Activated CD8-positive, alpha-beta memory T cell treated with anti-CD3 and anti-CD28 coated beads, Interleukin-2, amount 50 U/mL, for 48 hours (primary cell): ENCODE measurements around the gene TEX22.

Source experiments
- DNase-seq: peaks from one replicate; pipeline ENCODE4 v3.0.0-alpha.2; 2020

The TEX22 gene

DNA sequence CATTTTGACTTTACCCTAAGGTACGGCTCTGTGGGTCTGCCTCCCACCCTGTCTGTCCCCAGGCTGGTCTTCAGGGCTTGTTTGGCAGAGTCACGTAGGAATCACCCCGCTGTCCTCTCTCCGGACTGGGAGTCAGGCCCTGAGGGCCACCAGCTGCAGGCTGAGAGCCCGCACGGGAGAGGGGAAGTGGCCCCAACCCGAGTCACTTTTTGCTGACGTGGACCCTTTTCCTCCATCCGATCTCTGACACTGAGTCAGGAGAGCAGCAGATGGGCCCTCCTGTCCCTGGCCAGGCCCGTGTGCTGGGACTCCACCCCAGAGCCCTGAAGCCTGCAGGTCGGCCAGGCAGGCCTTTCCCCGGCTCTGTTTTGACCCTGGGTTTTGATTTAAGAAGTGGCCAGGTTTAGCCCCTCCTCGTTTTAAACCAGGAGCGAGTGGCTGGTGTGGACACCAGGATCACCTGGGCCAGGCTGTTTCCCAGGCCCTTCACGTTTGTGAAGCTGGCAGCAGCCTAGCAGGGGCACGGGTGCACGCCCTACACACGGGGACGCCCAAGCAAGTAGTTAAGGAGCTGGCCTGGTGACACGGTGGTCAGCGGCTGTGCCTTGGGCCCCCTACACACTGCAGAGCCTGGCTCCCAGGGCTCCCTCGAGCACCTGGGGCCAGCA, 12.5 kb upstream of the TEX22 start:
- DNase-seq, result no peak

DNA sequence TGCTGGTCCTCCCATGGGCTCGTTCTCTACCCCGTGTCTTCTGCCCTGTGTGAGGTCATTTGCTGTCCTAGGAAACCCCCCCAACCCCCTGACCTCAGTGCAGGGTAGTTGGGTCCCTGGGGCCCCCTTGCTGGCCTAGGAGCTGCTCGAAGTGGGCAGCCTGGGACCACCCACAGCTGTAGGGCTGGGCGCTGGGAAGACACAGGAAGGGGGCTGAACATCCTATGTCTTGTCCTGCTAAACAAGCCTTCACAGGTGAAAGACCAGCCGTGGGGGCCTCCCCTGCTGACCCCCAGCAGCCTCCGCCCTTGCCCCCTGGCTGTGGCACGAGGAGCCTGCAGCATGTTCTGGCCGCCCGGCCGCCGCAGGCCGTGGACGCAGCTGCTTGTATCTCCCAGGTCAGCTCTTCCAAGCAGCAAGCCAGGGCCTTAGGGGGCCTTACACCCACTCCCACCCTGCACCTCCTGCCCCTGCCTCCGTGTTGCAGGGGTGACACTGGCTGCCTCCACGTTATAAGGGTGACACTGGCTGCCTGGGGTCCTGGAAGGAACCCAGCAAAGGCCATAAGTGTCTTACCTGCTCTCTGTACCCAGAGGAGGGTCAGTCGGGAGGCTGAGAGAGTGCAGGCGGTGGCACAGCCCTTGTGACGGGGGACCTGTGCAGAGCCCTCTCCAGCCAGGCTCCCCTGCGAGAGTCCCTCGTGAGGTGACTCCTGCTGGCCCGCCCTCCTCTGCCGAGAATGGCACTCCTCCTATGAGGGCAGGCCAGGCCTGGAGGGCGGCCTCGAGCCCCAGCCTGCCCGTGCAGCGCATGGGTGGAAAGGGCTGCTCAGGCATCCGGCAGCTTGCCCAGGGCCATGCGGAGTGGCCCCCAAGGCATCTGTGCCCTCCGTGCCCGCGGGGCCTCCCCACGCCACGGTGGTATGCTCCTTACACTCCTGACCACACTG, 11.5 kb upstream of the TEX22 start:
- DNase-seq, result no peak

DNA sequence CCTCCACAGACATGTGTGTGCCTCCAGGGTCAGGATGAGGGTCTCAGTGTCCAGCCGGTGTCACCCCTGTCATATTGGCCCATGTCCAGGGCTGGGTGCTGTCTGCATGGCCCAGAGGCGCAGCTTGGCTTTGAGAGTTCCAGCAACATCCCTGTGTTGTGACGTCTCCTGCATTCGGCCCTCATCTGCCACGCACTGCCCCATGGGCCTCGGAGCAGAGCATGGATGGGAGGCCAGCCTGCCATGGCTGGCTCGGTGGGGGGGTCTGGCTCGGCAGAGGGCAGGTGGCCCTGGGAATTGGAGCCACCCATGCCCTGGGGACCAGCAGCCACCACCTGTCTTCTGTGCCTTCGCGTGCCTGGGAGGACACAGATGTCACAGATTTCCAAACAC, 10.8 kb upstream of the TEX22 start:
- DNase-seq, result no peak

DNA sequence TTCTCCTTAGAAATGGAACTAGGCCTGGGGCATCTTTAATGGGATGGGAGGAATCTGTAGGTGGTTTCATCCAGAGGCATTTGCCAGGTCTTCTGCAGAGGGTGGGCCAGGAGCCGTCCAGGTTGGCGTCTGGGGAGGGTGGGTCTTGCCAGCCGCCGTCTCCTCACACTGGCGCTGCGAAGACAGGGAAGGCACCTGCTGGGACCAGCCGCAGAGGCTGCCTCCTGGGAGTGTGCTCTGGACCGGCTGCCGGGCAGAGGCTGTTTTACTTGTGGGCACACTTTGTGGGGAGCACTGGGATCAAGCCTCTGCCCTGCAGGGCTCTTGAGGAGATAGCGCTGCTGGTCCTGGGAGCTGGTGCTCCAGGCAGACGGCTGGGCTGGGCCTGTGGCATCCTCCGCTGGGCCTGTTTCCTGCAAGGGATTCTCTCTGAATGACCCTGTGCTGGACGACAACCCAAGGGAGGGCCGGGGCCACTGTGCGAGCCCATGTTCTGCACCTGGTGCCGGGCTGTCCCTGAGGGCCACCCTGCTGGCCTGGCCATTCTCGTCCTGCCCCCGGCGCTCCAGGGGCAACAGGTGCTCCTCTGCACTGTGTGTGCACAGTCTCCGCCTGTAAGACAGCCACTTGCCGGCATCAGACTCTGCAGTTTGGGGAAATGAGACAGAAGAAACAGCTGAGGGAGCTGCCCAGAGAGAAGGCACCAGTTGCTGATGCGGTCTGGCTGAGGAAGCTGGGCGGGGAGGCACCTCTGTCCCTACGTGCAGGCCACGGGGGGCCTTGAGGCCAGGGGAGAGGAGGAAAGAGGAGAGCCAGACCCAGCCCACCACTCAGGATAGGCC, 10.0 kb upstream of the TEX22 start:
- no peak for DNase-seq

DNA sequence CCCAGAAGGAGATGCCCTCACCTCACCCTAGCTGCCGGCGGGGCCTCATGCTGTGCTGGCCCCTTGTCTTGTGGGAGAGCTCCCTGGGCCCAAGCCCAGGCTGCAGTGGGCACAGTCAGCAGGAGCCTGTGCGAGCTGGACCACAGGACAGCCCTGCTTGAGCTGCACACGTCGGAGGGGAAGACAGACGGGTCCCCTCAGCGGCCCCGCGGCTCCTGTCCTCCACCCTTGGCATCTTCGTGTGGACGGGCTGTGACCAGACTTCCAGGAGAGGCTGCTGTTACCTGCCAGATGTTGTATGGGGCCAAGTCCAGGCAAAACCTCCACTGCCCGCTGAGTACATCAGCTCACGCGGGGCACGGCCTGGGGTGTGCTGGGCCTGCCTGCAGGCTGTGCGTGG, 9.4 kb upstream of the TEX22 start:
- no peak for DNase-seq

DNA sequence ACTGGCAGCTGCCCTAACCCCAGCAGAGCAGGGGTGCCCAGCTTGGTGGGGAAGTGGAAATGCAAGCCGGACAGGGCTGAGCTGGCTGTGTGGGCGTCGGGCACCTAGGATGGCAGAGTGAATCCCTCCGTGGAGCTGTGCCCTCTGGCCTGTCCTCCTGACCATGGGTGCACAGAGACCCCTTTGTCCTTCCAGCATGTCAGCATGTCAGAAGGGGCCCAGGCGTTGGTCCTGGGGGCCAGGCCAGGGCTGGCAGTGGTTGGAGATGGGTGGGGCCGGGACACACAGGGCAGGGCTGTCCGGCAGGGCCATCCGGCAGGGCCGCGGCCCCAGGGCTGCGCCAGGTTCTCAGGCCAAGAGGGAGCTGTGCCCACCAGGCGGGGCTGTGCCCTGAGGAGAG, 8.8 kb upstream of the TEX22 start:
- DNase-seq, result no peak

DNA sequence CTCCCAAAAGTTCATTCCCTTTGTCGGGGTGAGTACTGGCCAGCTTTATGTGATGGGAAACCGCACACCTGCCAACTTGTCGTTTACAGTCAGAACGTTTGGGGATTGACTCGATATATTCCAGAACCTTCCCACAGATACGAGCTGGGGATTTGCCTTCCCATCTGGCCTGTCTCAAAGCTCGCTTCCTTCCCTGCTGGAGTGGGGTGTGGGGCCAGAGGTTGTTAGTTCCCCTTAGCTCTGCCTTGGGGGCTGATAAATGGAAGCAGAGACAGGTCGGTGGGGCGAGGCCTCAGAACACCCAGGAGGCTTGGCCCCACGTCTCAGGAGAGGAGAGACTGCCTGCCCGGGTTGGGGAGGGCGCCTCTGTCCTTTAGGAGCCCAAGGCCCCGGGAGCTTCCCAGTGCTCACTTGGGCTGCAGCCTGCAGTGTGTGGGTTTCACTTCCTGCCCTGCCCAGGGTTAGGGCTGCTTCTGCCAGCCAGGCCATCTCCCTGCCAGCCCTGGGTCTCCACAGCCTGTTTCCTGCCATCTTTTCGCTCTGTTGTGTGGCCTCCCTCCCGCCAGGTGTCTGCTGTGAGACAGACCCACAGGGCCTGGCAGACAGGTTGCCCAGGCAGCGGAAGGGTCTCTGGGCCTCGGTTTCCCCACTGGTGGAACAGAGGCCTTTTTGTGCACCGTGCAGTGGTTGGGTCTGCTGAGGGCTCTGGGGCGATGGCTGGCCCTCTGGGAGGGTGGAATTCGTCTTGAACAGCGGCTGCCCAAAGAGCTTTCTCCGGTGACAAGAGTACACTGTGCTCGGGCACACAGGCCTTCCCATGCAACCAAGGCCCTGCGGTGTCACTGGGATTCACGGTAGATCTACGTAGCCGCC, 8.1 kb upstream of the TEX22 start:
- no peak for DNase-seq

DNA sequence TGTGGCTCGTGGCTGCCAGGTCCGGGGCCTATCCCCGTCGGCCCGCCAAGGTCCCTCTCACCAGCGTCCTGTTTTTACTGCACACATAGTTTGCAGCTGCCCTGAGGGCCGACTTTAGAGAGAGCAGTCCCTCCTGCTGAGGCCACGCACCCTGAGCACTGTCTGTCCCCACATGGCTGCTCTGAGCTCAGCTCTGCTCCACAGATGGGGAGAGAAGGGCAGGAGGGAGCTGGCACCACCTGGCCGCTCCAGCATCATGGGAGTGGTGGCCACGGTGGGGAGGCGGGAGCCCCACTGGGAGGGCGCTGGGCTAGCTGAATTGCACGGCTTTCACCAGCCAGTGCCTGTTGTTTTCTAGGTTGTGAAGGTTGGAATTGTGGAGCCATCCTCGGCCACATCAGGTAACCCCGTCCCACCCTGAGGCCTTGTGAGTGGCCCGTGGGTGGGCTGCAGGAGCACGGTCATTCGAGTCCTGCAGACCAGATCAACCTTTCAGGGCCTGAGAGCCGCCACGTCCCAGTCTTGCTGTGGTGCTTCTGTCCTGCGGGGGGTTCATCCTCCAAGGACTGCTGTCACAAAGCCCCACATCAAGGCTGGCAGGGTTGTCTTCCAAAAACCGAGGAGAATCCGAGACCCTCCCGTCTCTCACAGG, 7.4 kb upstream of the TEX22 start:
- no peak for DNase-seq

DNA sequence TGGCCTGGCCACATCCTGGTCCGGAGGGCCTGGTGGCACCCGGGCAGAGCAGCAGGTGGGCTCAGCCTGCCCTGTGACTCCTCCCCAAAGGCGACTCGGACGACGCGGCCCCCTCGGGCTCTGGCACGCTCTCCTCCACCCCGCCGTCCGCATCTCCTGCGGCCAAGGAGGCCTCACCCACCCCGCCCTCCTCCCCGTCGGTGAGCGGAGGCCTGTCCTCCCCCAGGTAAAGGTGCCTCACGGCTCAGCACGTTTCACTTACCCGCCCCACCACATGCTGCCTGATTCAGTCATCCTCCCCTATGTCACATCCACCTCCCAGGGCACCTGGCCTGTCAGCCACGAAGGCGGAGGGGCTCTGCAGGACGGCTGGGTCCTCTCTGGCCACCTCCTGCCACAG, 6.8 kb upstream of the TEX22 start:
- no peak for DNase-seq

DNA sequence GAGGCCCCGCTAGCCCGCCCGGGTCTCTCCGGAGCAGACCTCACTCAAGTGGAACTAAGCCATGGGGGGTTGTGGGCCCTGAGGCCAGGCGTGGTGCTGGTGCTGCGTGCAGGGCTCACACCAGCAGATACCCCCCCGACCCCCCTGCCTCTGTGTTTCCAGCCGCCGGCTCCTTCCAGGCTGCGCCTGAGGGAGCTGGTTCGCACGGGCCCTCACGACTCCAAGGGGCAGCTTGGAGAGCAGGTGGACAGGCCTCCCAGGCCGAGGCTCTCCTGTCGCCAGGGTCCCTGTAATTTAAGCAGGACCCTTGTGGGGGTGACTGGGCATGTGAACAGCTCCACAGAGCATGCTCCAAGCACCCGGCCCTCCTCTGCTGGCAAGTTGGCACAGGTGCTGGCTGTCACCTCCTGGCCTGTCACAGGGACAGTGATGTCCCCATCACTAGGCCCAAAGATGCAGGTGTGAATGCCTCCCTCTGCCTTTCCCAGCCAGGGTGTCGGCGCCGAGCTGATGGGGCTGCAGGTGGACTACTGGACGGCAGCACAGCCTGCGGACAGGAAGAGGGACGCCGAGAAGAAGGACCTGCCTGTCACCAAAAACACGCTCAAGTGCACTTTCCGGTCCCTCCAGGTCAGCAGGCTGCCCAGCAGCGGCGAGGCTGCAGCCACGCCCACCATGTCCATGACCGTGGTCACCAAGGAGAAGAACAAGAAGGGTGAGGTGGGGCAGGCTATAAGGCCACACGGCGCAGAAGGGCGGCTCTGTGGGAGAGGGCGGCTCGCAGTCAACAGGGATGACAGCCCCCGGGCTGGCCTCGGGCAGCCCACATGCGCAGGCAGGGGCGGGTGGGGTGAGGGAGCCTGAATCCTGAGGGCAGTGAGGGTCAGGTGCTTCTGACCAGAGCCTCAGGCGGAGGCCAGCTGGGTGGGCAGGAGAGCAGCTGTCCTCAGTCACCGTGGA, 5.9 kb upstream of the TEX22 start:
- no peak for DNase-seq

DNA sequence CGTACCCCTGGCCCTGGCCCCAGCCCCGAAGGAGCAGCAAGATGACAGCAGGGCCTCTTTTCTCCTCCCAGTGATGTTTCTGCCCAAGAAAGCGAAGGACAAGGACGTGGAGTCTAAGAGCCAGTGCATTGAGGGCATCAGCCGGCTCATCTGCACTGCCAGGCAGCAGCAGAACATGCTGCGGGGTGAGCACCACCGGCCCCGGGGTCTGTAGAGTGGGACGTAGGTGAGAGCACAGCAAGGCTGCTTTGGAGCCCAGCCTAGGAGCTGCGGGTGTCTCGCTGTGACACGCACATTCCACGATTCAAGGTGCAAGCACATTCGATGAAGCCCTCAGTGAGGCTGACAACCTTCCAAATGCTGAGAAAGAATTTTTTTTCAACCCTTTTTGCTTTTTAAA, 5.2 kb upstream of the TEX22 start:
- no peak for DNase-seq

DNA sequence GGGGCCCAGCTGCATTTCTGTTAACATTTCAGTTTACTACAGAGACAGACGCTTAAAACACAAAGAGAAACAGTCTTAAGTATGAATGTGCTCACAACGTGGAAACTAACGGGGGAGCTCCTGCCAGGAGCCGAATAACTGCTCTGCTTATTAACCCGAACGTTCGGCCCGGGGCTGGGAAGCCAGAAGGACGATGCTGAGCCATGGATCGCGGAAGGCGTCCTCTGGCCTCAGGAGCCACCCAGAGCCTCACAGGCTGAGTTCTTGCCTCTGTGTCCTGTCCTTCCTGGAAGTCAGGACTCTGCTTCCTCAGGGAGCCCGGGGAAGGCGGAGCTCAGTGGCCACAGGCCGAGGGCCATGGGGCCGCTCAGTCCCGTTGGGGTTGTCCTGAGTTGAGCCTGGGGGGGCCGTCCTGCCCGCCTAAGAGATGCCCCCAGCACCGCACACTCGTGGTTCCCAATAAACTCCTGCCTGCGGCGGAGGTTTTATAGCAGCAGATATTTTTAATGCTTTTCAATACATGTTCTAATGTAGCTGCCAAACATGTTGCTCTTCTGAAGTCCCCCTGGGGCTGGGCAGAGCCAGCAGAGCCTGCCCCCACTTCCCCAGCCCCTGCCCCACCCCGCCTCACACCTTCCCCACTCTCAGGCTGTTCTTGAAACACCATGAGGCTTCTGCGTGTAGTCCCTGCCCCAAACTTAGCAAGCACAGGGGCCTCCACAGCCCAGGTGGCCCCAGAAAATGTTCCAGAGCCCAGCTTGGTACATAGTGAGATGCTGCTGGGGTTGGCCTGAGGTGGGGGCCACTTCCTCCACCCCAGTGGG, 3.4 kb upstream of the TEX22 start:
- DNase-seq, result no peak

DNA sequence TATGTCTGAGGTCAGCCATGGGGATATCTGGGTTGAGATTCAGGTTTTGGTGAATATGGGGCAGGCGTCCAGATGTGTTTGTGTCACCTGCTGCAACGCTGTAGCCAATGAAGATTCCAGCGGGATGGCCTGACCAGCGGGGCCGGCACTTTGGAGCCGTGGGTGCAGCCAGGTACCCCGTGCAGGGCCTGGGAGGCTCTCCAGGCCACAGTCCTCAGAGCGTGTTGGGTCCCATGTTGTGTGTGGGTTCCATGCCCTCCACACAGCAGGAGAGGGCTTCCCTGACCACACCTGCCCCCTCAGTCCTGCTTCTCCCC, 2.8 kb upstream of the TEX22 start:
- DNase-seq, result no peak

DNA sequence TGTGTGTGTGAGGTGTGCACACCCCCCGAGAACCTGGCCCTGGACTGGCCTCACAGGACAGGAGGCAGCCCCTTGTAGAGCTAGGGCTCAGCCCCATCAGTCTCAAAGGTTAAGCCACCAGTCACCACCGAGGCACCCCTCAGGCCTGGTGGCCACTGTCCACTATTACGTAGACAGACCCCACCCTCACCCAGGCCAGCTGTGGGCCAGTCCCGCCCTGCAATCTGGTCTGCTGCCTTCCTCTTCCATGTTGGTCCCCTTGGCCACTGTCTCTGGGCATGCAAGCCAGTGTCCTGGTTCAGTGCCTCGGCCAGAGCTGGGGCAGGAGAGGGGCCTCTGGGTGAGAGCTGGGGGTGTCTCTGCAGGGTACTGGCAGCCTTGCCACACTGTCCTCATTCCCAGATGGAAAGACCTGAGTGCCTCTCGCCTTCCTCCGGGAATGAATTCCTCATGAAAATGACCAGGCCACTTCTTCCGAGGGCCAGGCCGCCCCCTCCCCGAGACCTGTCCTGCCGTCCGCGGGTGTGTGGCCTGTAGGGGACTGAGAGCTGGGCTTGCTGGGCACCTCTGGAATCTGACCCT, 897 bp upstream of the TEX22 start:
- DNase-seq, result peak; percentile 66

DNA sequence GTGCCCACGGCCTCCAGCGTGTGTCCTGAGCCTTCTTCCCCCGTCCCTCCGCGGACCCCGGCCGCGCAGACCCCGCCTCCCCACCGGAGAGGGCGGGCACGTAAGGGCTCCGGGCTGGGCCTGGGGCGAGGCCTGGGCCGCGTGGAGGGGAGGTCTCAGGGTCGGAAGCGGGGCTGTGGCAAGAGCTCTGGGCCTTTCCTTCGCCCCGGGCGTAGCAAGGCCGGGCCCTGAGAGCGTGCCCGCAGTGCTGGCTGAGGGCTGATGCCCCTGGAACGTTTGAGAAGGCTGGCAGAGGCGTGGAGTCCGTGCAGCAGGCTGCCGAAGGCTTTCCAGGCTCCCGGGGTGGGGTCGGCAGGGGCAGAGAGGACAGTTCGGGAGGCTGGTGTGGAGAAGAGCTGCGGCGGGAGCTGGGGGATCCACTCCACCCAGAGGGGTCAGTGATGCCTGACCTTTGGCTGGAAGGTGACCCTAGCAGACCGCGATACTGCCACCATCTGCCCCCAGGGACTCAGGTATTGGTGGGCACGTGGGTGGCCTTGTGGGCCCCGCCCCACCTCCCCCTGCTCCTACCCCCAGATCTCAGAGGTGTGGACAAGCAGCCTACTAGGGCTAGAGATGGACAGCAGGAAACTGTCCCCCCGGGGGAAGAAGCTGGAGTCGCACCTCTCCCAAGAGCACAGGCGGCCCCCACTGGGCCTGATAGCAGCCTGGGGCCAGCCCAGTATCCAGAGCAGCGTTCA, 558 bp downstream of the TEX22 start:
- no peak for DNase-seq

DNA sequence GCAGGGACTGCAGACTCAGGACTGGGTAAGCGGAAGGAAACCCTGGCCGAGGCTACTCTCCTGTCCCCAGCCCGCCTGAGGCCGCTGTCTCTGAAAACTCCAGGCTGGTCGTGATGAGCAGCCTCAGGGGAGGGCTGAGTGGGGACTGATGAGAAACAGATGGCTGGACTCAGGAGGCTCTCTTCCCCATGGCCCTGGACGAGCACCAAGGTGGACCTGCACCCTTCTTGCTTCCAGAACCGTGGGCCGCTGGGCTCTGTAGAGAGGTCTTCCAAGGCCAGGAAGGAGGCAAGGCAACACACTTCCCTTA, 1.1 kb downstream of the TEX22 start:
- no peak for DNase-seq

DNA sequence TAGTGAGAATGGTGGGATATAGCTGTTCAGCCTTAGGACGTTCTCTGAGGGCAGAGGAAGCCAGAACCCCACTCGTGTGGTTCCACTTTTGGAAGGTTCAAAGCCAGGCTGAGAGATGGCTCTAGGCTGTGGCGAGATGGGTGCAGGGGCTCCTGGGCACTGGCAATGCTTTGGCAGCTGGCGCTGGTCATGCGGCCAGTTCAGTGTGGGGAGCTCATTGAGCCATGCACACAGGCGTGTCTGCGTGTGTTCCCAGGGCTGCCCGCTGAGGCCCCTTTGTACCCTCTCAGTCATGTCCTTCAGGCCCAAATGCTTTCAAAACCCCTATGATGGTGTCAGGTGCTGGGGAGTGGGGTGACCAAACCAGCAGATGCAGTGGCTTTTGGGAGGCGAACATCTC, 1.7 kb downstream of the TEX22 start:
- DNase-seq, result no peak

DNA sequence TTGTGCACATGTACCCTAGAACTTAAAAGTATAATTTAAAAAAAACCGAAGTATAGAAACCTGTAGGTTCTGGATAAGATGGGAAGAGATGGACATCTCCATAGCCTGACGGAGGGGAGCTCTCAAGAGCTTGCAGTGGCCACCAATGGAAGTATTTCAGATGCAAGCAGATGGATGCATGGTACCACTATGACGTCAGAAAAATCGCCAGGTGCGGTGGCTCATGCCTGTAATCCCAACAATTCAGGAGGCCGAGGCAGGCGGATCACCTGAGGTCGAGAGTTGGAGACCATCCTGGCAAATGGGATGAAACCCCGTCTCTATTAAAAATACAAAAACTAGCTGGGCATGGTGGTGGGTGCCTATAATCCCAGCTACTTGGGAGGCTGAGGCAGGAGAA, 3.4 kb downstream of the TEX22 start:
- DNase-seq, result no peak

DNA sequence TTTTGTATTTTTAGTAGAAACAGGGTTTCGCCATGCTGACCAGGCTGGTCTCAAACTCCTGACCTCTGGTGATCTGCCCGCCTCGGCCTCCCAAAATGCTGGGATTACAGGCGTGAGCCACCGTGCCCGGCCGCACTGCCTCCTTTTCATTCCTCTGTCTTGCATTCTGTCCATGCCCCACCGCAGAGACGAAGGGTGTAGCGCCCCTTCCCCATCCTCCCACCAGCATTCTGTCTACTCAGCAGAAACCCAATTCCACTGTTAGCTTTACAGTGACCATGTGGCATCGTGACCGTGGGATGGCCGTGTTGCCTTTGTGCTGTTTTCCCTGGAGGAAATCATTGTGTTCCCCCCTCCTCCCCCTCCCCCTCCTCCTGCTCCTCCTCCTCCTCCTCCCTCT, 10.3 kb downstream of the TEX22 start:
- no peak for DNase-seq
